ENCODE results near the gene S100A7.

S100A7 gene

GRCh38 chr1:153444078-153444477 lies 16.4 kb downstream of the S100A7 start:
- DNase-seq (ENCODE audit: low read depth), result no peak
- H3K4me3 ChIP-seq (ENCODE audit: low read depth, low read length), result no peak overlapping the region
- TF ChIP-seq CTCF (conservative IDR thresholded peaks at IDR 0.05; ENCODE audit: low read depth, low read length), result no peak

- no peak for DNase-seq (ENCODE audit: low read depth)
- TF ChIP-seq CTCF (conservative IDR thresholded peaks at IDR 0.05; ENCODE audit: low read depth, low read length), result no peak
- no peak overlapping the region for H3K4me3 ChIP-seq (ENCODE audit: low read depth, low read length)
These were observed 17.0 kb downstream of the S100A7 start for GRCh38 chr1:153443486-153443885.

DNA sequence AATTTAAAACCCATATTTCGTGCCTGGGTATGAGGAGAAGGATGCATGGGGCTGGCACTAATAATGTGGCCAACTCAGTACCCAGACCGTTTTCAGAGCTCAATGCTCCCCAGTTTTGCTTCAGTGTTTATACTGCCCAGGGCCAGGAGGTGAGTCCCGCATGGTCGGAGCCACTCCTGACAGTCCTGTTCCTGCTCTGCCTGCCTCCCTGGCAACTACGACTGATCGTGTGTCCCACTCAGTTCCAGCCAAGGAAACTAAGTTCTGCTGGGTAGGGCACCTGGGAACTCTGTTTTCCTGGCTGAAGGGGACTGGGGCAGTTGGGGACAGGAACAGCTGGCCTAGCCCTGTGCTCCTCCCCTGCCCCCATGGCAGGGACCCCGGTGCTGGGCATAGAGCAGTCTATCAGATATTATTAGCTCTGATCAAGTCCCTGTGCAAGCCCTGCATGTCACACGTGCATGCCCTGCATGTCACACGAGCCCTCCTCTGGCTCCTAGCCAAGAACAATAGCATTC lies 19.2 kb downstream of the S100A7 start:
- no peak for DNase-seq (ENCODE audit: low read depth)
- no peak overlapping the region for H3K4me3 ChIP-seq (ENCODE audit: low read depth, low read length)
- TF ChIP-seq CTCF (conservative IDR thresholded peaks at IDR 0.05; ENCODE audit: low read depth, low read length), result no peak

GRCh38 chr1:153439273-153439672 lies 21.2 kb downstream of the S100A7 start:
- no peak overlapping the region for H3K4me3 ChIP-seq (ENCODE audit: low read depth, low read length)
- TF ChIP-seq CTCF (conservative IDR thresholded peaks at IDR 0.05; ENCODE audit: low read depth, low read length), result no peak
- DNase-seq (ENCODE audit: low read depth), result no peak

DNA sequence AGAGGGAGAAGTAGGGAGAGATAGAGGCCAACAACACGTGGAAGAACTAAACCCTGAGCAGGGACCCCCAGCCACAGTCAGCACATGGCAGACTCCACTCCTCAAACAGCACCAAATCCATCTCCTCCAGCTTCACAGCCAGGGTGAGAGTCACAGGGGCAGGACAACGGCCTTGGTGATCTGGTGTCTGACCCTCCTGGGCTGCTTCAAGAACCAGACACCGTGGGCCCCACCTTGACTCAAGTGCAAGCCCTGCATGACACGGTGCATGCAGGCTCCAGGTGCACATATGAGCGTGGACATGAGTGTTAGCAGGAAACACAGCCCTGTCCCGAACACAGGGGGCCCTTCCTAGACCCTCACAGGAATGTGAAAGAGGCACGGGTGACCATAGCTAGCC lies 21.9 kb downstream of the S100A7 start:
- no peak for DNase-seq (ENCODE audit: low read depth)
- no peak for TF ChIP-seq CTCF (conservative IDR thresholded peaks at IDR 0.05; ENCODE audit: low read depth, low read length)
- no peak overlapping the region for H3K4me3 ChIP-seq (ENCODE audit: low read depth, low read length)

DNA sequence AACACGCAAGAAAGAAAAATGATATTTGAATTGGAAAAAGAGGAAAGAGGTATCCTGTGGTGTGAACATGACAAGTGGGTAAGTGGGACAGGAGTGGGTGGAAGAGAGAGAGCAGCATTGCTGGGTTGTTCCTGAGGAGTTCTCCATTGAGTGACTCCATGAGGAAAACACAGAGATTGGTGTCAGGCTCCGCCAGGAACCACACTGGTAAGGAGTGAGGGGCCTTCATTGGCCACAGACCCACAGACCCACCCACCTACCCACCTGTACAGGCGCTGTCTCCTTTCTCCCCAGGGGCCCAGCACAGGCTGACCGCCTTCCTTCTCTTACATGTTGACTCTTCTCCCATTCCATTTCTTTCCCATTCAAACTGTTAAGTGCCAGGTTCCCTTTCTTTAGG lies 23.2 kb downstream of the S100A7 start:
- H3K4me3 ChIP-seq (ENCODE audit: low read depth, low read length), result no peak overlapping the region
- TF ChIP-seq CTCF (conservative IDR thresholded peaks at IDR 0.05; ENCODE audit: low read depth, low read length), result no peak
- no peak for DNase-seq (ENCODE audit: low read depth)

DNA sequence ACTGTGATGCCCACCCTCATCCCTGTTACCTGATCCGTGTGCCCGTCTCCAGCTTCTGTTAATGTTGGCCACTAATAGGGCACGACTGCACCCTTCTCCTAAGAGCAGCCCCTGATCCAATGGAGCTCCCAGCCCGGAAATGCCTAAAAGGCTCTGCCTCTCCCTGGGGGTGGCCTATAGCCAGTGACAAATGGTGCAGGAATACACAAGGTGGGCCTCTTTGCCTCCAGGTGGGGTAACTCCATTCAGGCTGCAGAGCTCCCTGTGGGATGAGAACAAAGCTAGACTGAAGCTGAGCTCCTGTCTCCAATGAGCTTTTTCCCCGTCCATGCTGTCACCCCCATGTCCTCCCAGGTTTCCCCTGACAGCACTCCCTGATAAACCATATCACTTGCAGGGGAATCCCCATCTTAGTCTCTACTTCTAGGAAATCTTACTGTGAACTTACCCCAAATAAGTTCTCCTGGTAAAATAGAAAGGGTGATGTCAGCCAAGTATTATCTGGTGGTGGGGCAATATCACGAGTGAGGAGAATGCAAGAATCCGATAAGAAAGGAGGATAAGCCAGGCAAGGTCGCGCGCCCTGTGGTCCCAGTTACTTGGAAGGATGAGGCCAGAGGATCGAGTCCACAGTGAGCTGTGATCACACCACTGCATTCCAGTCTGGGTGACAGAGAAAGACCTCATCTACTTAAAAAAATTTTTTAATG lies 25.6 kb downstream of the S100A7 start:
- DNase-seq (ENCODE audit: low read depth), result no peak
- H3K4me3 ChIP-seq (ENCODE audit: low read depth, low read length), result no peak overlapping the region
- TF ChIP-seq CTCF (conservative IDR thresholded peaks at IDR 0.05; ENCODE audit: low read depth, low read length), result no peak

All from choroid plexus epithelial cell (primary cell).